Measurements from ENCODE around the gene BRWD1.
"Not testable (repeated sequence)": the region's sequence is repeated elsewhere in the genome, so short reads cannot be mapped to it uniquely, and the experiment has no call there.

The BRWD1 gene

GRCh38 chr21:39281853-39282252 lies 31.6 kb downstream of the BRWD1 start:
- DNase-seq (ENCODE audit: low spot score), result no peak

DNA sequence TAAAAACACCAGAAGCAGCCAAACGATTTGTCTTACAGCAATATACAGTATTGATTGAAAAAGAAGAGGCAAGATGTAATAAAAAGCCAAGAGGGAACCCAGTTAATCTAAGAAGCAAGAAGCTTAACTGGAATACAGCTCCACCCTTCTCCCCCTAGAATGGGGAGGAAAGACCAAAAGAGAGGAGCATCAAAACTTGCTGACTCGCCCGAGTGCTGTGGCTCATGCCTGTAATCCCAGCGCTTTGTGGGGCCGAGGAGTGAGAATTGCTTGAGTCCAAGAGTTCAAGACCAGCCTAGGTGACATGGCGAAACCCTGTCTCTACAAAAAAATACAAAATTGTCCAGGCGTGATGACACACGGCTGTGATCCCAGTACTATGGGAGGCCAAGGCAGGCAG lies 32.2 kb downstream of the BRWD1 start:
- no peak for DNase-seq (ENCODE audit: low spot score)

- DNase-seq (ENCODE audit: low spot score), result no peak
These were observed 43.8 kb downstream of the BRWD1 start for GRCh38 chr21:39269620-39270019.

- DNase-seq (ENCODE audit: low spot score), result no peak
These were observed 47.8 kb downstream of the BRWD1 start for GRCh38 chr21:39265603-39266002.

GRCh38 chr21:39263372-39263771 lies 50.1 kb downstream of the BRWD1 start:
- DNase-seq (ENCODE audit: low spot score), result no peak

- DNase-seq (ENCODE audit: low spot score), result no peak
These were observed 55.2 kb downstream of the BRWD1 start for GRCh38 chr21:39258207-39258606.

GRCh38 chr21:39251326-39251725 lies 62.1 kb downstream of the BRWD1 start:
- DNase-seq (ENCODE audit: low spot score), result no peak

DNA sequence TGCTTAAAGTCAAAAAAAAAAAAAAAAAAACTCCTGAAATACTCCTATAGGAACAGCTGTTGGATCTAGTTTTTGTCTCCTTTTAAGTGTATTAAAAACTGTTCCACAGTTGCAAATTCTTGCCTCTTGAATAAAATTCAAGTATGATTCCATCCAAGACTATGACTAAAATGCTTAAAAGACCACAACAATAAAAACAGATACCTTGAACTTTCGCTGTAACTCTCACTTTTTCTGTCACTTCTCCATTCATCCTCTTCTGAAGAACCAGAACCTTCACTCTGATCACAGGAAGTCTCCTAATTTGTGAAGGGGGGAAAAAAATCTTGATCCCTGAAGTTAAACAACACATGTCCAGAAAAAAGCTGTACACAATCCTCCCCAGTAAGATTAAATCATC lies 75.2 kb downstream of the BRWD1 start:
- no peak for DNase-seq (ENCODE audit: low spot score)

GRCh38 chr21:39232861-39233291 lies 80.6 kb downstream of the BRWD1 start:
- no peak for DNase-seq (ENCODE audit: low spot score)

- DNase-seq (ENCODE audit: low spot score), result no peak
These were observed 88.5 kb downstream of the BRWD1 start for GRCh38 chr21:39224930-39225329.

GRCh38 chr21:39221997-39222486 lies 91.4 kb downstream of the BRWD1 start:
- no peak for DNase-seq (ENCODE audit: low spot score)

DNA sequence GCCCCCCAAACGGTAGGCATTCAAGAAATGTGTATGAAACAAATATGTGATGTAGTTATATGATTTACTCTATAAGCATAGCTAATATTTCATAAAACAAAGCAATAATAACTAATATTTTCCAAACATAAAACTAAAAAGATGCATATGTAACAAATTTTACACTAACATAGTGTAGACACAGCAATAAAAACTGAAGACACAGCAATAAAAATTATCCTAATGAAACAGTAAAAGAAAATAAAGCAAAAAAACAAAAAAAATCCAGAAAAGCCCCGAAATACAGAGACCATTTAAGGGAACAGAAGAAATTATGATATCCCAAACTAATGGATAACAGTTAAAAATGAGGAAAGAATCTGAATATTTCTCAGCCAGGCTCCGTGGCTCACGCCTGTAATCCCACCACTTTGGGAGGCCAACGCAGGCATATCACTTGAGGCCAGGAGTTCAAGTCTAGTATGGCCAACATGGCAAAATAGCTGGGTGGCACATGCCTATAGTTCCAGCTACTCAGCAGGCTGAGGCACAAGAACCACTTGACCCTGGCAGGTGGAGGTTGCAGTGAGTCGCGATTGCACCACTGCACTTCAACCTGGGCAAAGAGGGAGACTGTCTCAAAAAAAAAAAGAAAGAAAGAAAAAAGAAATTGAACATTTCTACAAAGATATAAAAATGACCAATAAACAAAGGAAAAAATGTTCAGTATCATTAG lies 92.0 kb downstream of the BRWD1 start:
- no peak for DNase-seq (ENCODE audit: low spot score)

DNA sequence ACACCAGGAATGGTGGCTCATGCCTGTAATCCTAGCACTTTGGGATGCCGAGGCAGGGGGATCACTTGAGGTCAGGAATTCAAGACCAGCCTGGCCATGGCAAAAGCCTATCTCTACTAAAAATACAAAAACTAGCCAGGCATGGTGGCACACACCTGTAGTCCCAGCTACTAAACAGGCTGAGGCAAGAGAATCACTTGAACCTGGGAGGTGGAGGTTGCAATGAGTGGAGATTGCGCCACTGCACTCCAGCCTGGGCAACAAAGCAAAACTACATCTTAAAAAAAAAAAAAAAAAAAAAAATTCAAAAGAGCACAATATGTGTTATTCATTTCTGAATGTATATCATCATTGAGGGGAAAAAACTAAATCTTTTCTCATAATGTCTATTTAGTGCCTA lies 92.6 kb downstream of the BRWD1 start:
- DNase-seq (ENCODE audit: low spot score), result not testable (repeated sequence)

DNA sequence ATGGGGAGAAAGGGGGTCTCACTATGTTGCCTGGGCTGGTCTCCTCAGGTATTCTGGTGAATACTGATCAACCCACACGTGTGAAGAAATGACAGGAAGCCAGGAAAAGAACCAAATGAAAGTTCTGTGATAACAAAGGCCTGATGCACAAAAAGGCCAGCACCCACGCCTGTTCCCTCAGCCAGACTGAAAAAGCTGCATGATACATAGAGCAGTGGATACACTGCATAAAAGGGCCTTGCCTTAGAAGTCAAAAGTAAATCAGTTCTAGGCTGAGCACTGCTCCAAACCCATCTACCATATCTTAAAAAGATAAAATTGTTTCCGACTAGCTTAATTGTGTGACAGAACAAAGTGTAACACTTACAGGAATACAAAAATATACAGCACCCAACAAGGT lies 93.3 kb downstream of the BRWD1 start:
- no peak for DNase-seq (ENCODE audit: low spot score)

DNA sequence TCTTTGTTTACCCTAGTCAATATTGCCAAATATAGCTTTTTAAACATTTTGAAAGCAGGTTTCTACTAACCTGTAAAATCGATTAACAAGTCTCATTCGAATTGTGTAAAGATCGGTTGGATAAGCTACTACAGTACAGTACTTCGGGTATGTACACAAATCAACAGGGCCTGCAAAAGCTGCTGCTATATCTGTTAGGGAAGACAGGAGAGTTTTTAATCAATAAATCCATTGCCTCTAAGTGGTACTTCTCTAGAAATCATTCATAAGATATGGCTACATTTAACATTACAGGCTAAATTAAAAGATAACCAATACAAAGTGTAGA lies 95.4 kb downstream of the BRWD1 start:
- DNase-seq (ENCODE audit: low spot score), result no peak

GRCh38 chr21:39217356-39218081 lies 95.9 kb downstream of the BRWD1 start:
- DNase-seq (ENCODE audit: low spot score), result no peak

GRCh38 chr21:39216290-39216689 lies 97.1 kb downstream of the BRWD1 start:
- no peak for DNase-seq (ENCODE audit: low spot score)

DNA sequence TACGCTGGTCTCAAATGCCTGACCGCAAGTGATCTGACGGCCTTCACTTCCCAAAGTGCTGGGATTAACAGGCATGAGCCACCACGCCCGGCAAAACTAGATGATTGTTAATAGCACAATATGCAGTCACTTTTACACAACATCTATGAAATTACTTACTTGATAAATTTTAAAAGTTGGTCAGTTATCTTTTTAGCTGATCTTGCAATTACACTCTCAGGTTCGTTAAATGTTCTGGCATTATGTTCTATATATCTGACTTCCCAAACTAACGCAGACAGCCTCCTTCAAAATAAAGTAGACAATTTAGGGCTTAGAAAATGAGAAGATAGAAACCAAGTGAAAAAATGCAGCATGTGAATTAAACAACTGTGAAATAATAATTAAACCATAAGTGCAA lies 98.4 kb downstream of the BRWD1 start:
- DNase-seq (ENCODE audit: low spot score), result no peak

GRCh38 chr21:39209334-39209688 lies 104.1 kb downstream of the BRWD1 start:
- no peak for DNase-seq (ENCODE audit: low spot score)

DNA sequence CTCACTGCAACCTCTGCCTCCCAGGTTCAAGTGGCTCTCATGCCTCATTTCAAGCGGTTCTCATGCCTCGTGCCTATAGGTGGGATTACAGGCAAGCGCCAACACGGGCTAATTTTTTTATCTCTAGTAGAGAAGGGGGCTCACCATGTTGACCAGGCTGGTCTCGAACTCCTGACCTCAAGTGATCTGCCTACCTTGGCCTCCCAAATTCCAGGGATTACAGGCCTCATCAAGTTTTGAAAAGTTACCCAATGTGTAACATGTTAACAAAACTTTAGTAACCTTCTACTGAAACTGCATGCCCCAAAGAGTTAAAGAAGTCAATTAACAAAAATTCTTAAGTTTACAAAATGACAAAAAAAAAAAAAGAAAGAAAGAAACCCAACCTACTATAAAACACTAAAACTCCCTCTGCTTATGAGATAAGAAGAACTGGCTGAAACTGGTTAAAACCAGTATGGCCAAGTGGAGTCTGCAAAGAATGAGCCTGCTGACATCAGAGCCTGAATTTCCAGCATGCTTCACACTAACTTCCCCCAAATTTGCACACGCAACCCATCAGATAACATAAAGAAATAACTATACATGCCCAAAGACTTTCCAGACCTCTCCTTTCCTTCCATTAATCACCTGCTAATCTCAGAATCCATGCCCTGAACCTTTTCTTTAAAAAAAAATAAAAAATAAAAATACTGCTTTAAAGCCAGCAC lies 104.7 kb downstream of the BRWD1 start:
- DNase-seq (ENCODE audit: low spot score), result no peak

DNA sequence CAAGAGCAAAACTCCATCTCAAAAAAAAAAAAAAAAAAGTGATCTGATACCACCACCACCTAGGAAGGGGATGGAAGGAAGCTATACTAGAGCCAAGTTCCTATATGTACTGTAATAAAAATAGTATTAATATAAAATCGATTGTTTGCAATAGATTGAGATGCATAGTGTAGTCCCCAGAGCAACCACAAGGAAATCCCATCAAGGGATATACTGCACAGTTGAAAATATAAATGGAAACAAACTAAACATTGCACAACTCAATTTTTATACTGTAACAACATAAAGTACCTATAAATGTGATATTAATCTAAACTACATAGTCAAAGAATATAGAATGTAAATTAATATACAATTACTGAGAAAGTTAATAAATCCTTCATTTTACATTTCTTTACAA lies 109.3 kb downstream of the BRWD1 start:
- no peak for DNase-seq (ENCODE audit: low spot score)

DNA sequence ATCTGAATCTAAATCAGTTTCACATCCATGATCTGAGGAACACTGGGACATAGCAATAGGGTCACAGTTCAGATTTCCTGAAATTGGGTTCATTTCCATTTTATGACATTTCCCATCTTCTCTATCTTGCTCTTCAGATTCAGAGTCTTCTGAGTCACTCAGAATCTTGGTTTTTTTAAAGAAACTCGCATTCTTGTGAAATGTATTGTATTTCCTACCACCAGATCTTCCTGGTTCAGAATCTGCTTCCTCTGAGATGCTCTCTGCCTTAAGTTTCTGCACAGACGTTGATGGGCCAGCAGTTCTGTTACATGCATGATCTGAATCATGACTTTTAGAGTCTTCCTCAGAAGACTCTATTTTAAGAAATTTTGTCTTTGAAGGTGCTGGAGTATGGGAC lies 114.6 kb downstream of the BRWD1 start:
- no peak for DNase-seq (ENCODE audit: low spot score)
